Liver (tissue), 9 donors: Measurements from ENCODE around the gene OXGR1. TPM values are rescaled to one million over a fixed set of nuclear protein-coding genes. Genes with fewer than 3 reads are reported as not detected.

Experiments
- DNase-seq: peaks from one replicate; pipeline ENCODE4 v3.0.0-alpha.2; 2017; ENCODE audit warnings: low spot score
- H3K27ac ChIP-seq, 2 donors: one replicate each; pipeline ENCODE4 v1.7.0; 2013; ENCODE audit warnings: inconsistent platforms in 2 of 2, low read length in 2 of 2, control low read depth in 1 of 2, low read depth in 1 of 2, mild to moderate bottlenecking in 1 of 2
- H3K27me3 ChIP-seq, 4 donors: one replicate each; pipeline versions ENCODE4 v1.6.1 to v1.7.0; 2013; ENCODE audit warnings: low read length in 3 of 4, inconsistent platforms in 1 of 4, mild to moderate bottlenecking in 1 of 4, moderate library complexity in 1 of 4; ENCODE audit not compliant: control insufficient read depth in 4 of 4, insufficient read depth in 4 of 4
- H3K36me3 ChIP-seq, 4 donors: one replicate each; pipeline versions ENCODE4 v1.6.1 to v1.7.0; 2013; ENCODE audit warnings: low read length in 3 of 4, mild to moderate bottlenecking in 3 of 4, low read depth in 1 of 4, moderate library complexity in 1 of 4; ENCODE audit not compliant: control insufficient read depth in 4 of 4, insufficient read depth in 3 of 4
- H3K4me1 ChIP-seq, 4 donors: one replicate each; pipeline versions ENCODE4 v1.6.1 to v1.7.0; 2013; ENCODE audit warnings: low read length in 3 of 4, mild to moderate bottlenecking in 3 of 4, moderate library complexity in 1 of 4; ENCODE audit not compliant: control insufficient read depth in 4 of 4, insufficient read depth in 4 of 4
- H3K4me3 ChIP-seq, 3 donors: one replicate each; pipeline versions ENCODE4 v1.6.1 to v1.7.0; 2013; ENCODE audit warnings: low read length in 3 of 3, control low read depth in 1 of 3, low read depth in 1 of 3, mild to moderate bottlenecking in 1 of 3
- H3K9ac ChIP-seq, 2 donors: one replicate each; pipeline ENCODE4 v1.7.0; 2013; ENCODE audit warnings: low read length in 2 of 2, mild to moderate bottlenecking in 2 of 2, moderate library complexity in 2 of 2, control low read depth in 1 of 2, low read depth in 1 of 2
- H3K9me3 ChIP-seq, 4 donors: one replicate each; pipeline versions ENCODE4 v1.6.1 to v1.7.0; 2013; ENCODE audit warnings: low read length in 3 of 4; ENCODE audit not compliant: control insufficient read depth in 4 of 4
- ATF3 ChIP-seq: IDR thresholded peaks from 2 replicates; pipeline ENCODE4 v1.6.1; 2016; ENCODE audit warnings: antibody characterized with exemption
- CTCF ChIP-seq: fragments of 150-350 bp; IDR thresholded peaks from 2 replicates; pipeline ENCODE4 v1.5.1; 2017; ENCODE audit warnings: improper control_type of control experiment, low read depth, low read length; ENCODE audit not compliant: missing input control
- EGR1 ChIP-seq, 2 donors: IDR thresholded peaks; 2 replicates each; pipeline ENCODE4 v1.6.1; 2016 to 2018; ENCODE audit warnings: antibody characterized with exemption in 2 of 2, low read depth in 2 of 2
- FOXA1 ChIP-seq: IDR thresholded peaks from 2 replicates; pipeline ENCODE4 v1.6.1; 2016; ENCODE audit warnings: antibody characterized with exemption
- FOXA2 ChIP-seq: IDR thresholded peaks from 2 replicates; pipeline ENCODE4 v1.6.1; 2016; ENCODE audit warnings: antibody characterized with exemption
- HNF4A ChIP-seq, 2 donors: conservative IDR thresholded peaks; 2 replicates each; pipeline ENCODE4 v1.6.1; 2016; ENCODE audit warnings: antibody characterized with exemption in 2 of 2, mild to moderate bottlenecking in 2 of 2
- HNF4G ChIP-seq: IDR thresholded peaks from 2 replicates; pipeline ENCODE4 v1.6.1; 2016; ENCODE audit warnings: antibody characterized with exemption
- JUND ChIP-seq, 2 donors: IDR thresholded peaks; 2 replicates each; pipeline ENCODE4 v1.6.1; 2016; ENCODE audit warnings: antibody characterized with exemption in 2 of 2
- MAX ChIP-seq: IDR thresholded peaks from 2 replicates; pipeline ENCODE4 v1.6.1; 2016; ENCODE audit warnings: antibody characterized with exemption
- NR2F2 ChIP-seq: IDR thresholded peaks from 2 replicates; pipeline ENCODE4 v1.6.1; 2016; ENCODE audit warnings: antibody characterized with exemption
- RAD21 ChIP-seq, 2 donors: IDR thresholded peaks; 2 replicates each; pipeline ENCODE4 v1.6.1; 2016; ENCODE audit warnings: antibody characterized with exemption in 2 of 2, mild to moderate bottlenecking in 2 of 2
- REST ChIP-seq: IDR thresholded peaks from 2 replicates; pipeline ENCODE4 v1.6.1; 2016; ENCODE audit warnings: antibody characterized with exemption, mild to moderate bottlenecking
- RXRA ChIP-seq, 2 donors: IDR thresholded peaks; 2 replicates each; pipeline ENCODE4 v1.6.1; 2017 to 2018; ENCODE audit warnings: antibody characterized with exemption in 2 of 2, mild to moderate bottlenecking in 1 of 2
- SP1 ChIP-seq: IDR thresholded peaks from 2 replicates; pipeline ENCODE4 v1.6.1; 2018; ENCODE audit warnings: antibody characterized with exemption, mild to moderate bottlenecking
- TAF1 ChIP-seq: conservative IDR thresholded peaks from 2 replicates; pipeline ENCODE4 v1.6.1; 2016; ENCODE audit warnings: antibody characterized with exemption, mild to moderate bottlenecking
- YY1 ChIP-seq: IDR thresholded peaks from 2 replicates; pipeline ENCODE4 v1.6.1; 2016; ENCODE audit warnings: antibody characterized with exemption, mild to moderate bottlenecking
- ZBTB33 ChIP-seq: IDR thresholded peaks from 2 replicates; pipeline ENCODE4 v1.6.1; 2016; ENCODE audit warnings: antibody characterized with exemption
- WGBS: extraction: QIAGEN DNeasy Blood & Tissue Kit; methylation state at CpG from one replicate; pipeline ENCODE4 v1.1.7; 2013; 5-methylcytosine and 5-hydroxymethylcytosine counted together
- polyA plus RNA-seq, 2 donors: library from polyadenylated mRNA; stranded (reverse) in 1 of 2; unstranded in 1 of 2; fragments of 200-250 nt in 1 of 2; fragments of >200 nt in 1 of 2; fragmentation: Nextera tagmentation in 1 of 2; extraction: Ambion mirVana in 1 of 2; gene quantifications; one replicate each; pipeline versions ENCODE4 v1.2.1 to v1.2.3, GENCODE V29; 2013 to 2015
- total RNA-seq, 2 donors: library from RNA; depleted of rRNA; stranded (reverse); fragments of >200 nt; gene quantifications; one replicate each; pipeline ENCODE4 v1.2.3, GENCODE V29; 2014
- donor health status: healthy.
- donor health status: healthy.
- donor health status: healthy.
- donor health status: healthy.
- donor health status: healthy.

The OXGR1 gene
- total and polyA plus RNA-seq, 4 donors: not detected

GRCh38 chr13:97011446-97012131 lies 17.3 kb upstream of the OXGR1 start:
- Histone ChIP-seq H3K36me3 (no peaks in the 10 kb centered on the region), H3K9me3 (no peaks in the 10 kb centered on the region), H3K9ac (no peak overlapping the region), H3K27ac (no peak overlapping the region), H3K4me1 (no peaks in the 10 kb centered on the region), H3K4me3 (no peak overlapping the region), H3K27me3 (peaks cover 0 to 8% (median 0%) of the 10 kb centered on the region in 4 donors)
- DNase-seq: no peak
- TF ChIP-seq EGR1 (IDR thresholded peaks at IDR 0.05; ENCODE audit: low read depth in 2 of 2) (no peak), TAF1 (no peak), YY1 (no peak), RXRA (IDR thresholded peaks at IDR 0.05) (no peak), ZBTB33 (no peak), NR2F2 (no peak), JUND (IDR thresholded peaks at IDR 0.05) (no peak), FOXA2 (no peak), SP1 (no peak), FOXA1 (no peak), REST (no peak), CTCF (no peak), HNF4G (no peak), ATF3 (no peak), HNF4A (conservative IDR thresholded peaks at IDR 0.05) (no peak)
- WGBS: 82% methylated on average over 5 of the region's 5 CpGs

GRCh38 chr13:97008643-97009042 lies 14.4 kb upstream of the OXGR1 start:
- Histone ChIP-seq H3K27me3 (peaks cover 0 to 8% (median 0%) of the 10 kb centered on the region in 4 donors), H3K4me1 (no peaks in the 10 kb centered on the region), H3K9me3 (no peaks in the 10 kb centered on the region), H3K4me3 (no peak overlapping the region), H3K36me3 (no peaks in the 10 kb centered on the region), H3K9ac (no peak overlapping the region), H3K27ac (no peak overlapping the region)
- DNase-seq: no peak
- TF ChIP-seq TAF1 (no peak), HNF4G (no peak), RAD21 (IDR thresholded peaks at IDR 0.05) (no peak), NR2F2 (no peak), FOXA2 (no peak), MAX (no peak), EGR1 (IDR thresholded peaks at IDR 0.05; ENCODE audit: low read depth in 2 of 2) (no peak), RXRA (IDR thresholded peaks at IDR 0.05) (no peak)
- 56% methylated on average over 4 of the region's 4 CpGs for WGBS
